IMR-90 (cell line): ENCODE results near the gene DENND1A. TPM values are rescaled to one million over a fixed set of nuclear protein-coding genes. Genes with fewer than 3 reads are reported as not detected.
A peak's percentile ranks its signal among the peaks of the same experiment; 100 is the strongest.

Experiments
- ATAC-seq: fragments of 200-7000 bp; cut with Tn5 transposase; 2 replicates; pipeline ENCODE4 v1.9.1; 2020; ENCODE audit warnings: low read depth, mild to moderate bottlenecking, moderate library complexity
- BruUV-seq: library from RNA; stranded (reverse); fragments of 400-500 nt; replicated peaks from 2 replicates; lab custom pipeline; 2021; lab: Mats Ljungman, UMichigan
- CTCF ChIA-PET: fragments of 300-600 bp; formaldehyde crosslinking; extraction: SDS; loops from one replicate; lab custom pipeline; 2021; ENCODE audit warnings: antibody characterized with exemption; lab: Yijun Ruan, JAX
- POLR2A ChIA-PET: fragments of 300-600 bp; sonication (Branson Sonifier 250); formaldehyde crosslinking; loops from one replicate; lab custom pipeline; 2022; ENCODE audit warnings: antibody characterized with exemption; ENCODE audit not compliant: unreplicated experiment; lab: Charles Lee
- DNase-seq: peaks from one replicate; pipeline ENCODE4 v3.0.0; 2013
- H2AFZ ChIP-seq: replicated peaks from 2 replicates; pipeline ENCODE3; 2013; ENCODE audit warnings: low read length, mild to moderate bottlenecking; ENCODE audit not compliant: poor library complexity
- H2AK5ac ChIP-seq: 2 replicates; pipeline ENCODE4 v1.6.1; 2013; ENCODE audit warnings: low read depth, low read length, inconsistent platforms
- H2AK9ac ChIP-seq: replicated peaks from 2 replicates; pipeline ENCODE3; 2013; ENCODE audit warnings: mild to moderate bottlenecking, low read depth, low read length, moderate library complexity; ENCODE audit not compliant: poor library complexity
- H2BK120ac ChIP-seq: 2 replicates; pipeline ENCODE4 v1.6.1; 2013; ENCODE audit warnings: low read depth, low read length, inconsistent platforms
- H2BK15ac ChIP-seq: 3 replicates; pipeline ENCODE4 v1.6.1; 2013; ENCODE audit warnings: low read depth, low read length, inconsistent platforms
- H2BK20ac ChIP-seq: 2 replicates; pipeline ENCODE4 v1.6.1; 2013; ENCODE audit warnings: low read depth, mild to moderate bottlenecking, inconsistent platforms, low read length, moderate library complexity
- H2BK5ac ChIP-seq: 2 replicates; pipeline ENCODE4 v1.6.1; 2013; ENCODE audit warnings: mild to moderate bottlenecking, low read depth, low read length, inconsistent platforms; ENCODE audit not compliant: poor library complexity, severe bottlenecking
- H3K14ac ChIP-seq: replicated peaks from 2 replicates; pipeline ENCODE4 v1.6.1; 2013; ENCODE audit warnings: low read depth, low read length, inconsistent platforms
- H3K18ac ChIP-seq: 2 replicates; pipeline ENCODE4 v1.6.1; 2013; ENCODE audit warnings: low read depth, low read length, control low read depth
- H3K23ac ChIP-seq: 2 replicates; pipeline ENCODE4 v1.6.1; 2013; ENCODE audit warnings: low read depth, low read length, inconsistent platforms
- H3K27ac ChIP-seq: 2 replicates; pipeline ENCODE4 v1.5.1; 2013; ENCODE audit warnings: mild to moderate bottlenecking, control low read depth, low read length; ENCODE audit not compliant: insufficient read depth
- H3K27me3 ChIP-seq: 2 replicates; pipeline ENCODE4 v1.6.1; 2013; ENCODE audit warnings: low read length; ENCODE audit not compliant: control insufficient read depth, insufficient read depth
- H3K36me3 ChIP-seq: 2 replicates; pipeline ENCODE4 v1.6.1; 2013; ENCODE audit warnings: low read length, mixed read lengths; ENCODE audit not compliant: control insufficient read depth, insufficient read depth
- H3K4ac ChIP-seq: 2 replicates; pipeline ENCODE4 v1.6.1; 2013; ENCODE audit warnings: low read depth, low read length, inconsistent platforms
- H3K4me1 ChIP-seq: 2 replicates; pipeline ENCODE4 v1.6.1; 2013; ENCODE audit warnings: low read length, mixed read lengths; ENCODE audit not compliant: control insufficient read depth, insufficient read depth
- H3K4me2 ChIP-seq: 2 replicates; pipeline ENCODE4 v1.6.1; 2013; ENCODE audit warnings: low read depth, mild to moderate bottlenecking, control low read depth, low read length, moderate library complexity
- H3K4me3 ChIP-seq: 2 replicates; pipeline ENCODE4 v1.5.1; 2013; ENCODE audit warnings: low read depth, mild to moderate bottlenecking, control low read depth, low read length, moderate library complexity; ENCODE audit not compliant: insufficient read depth
- H3K56ac ChIP-seq: 2 replicates; pipeline ENCODE4 v1.6.1; 2013; ENCODE audit warnings: low read length, inconsistent platforms; ENCODE audit not compliant: insufficient read depth; ENCODE audit errors: extremely low read depth
- H3K79me1 ChIP-seq, 2 experiments: 2 replicates each; pipeline ENCODE4 v1.6.1; 2013; ENCODE audit warnings: low read length in 2 of 2, inconsistent platforms in 1 of 2, low read depth in 1 of 2
- H3K9ac ChIP-seq: 2 replicates; pipeline ENCODE4 v1.6.1; 2013; ENCODE audit warnings: low read depth, low read length, control low read depth
- H3K9me1 ChIP-seq: 2 replicates; pipeline ENCODE4 v1.6.1; 2013; ENCODE audit warnings: low read length, inconsistent platforms; ENCODE audit not compliant: insufficient read depth
- H3K9me3 ChIP-seq: 2 replicates; pipeline ENCODE4 v1.6.1; 2013; ENCODE audit warnings: low read length; ENCODE audit not compliant: control insufficient read depth, insufficient read depth
- H4K20me1 ChIP-seq: 2 replicates; pipeline ENCODE4 v1.6.1; 2013; ENCODE audit warnings: low read length, inconsistent platforms; ENCODE audit not compliant: insufficient read depth
- H4K5ac ChIP-seq: 2 replicates; pipeline ENCODE4 v1.6.1; 2013; ENCODE audit warnings: mild to moderate bottlenecking, low read depth, low read length, control low read depth
- H4K8ac ChIP-seq, 2 experiments: 2 replicates each; pipeline ENCODE4 v1.6.1; 2013; ENCODE audit warnings: low read depth in 2 of 2, low read length in 2 of 2, control low read depth in 1 of 2, inconsistent platforms in 1 of 2
- H4K91ac ChIP-seq: 2 replicates; pipeline ENCODE4 v1.6.1; 2013; ENCODE audit warnings: low read depth, low read length, inconsistent platforms; ENCODE audit not compliant: insufficient read depth
- CEBPB ChIP-seq: IDR thresholded peaks from 2 replicates; pipeline ENCODE4 v1.6.1; 2012; ENCODE audit warnings: low read depth, low read length, improper control_type of control experiment
- CHD1 ChIP-seq: IDR thresholded peaks from 2 replicates; pipeline ENCODE4 v1.6.1; 2012; ENCODE audit warnings: low read depth, low read length, improper control_type of control experiment
- ELK1 ChIP-seq: fragments of 150-350 bp; IDR thresholded peaks from 2 replicates; pipeline ENCODE4 v1.6.1; 2016; ENCODE audit warnings: low read depth, mild to moderate bottlenecking, low read length, moderate library complexity, borderline replicate concordance
- FOS ChIP-seq: fragments of 150-350 bp; IDR thresholded peaks from 2 replicates; pipeline ENCODE4 v1.6.1; 2016; ENCODE audit warnings: low read depth, low read length
- MAFK ChIP-seq: IDR thresholded peaks from 2 replicates; pipeline ENCODE4 v1.6.1; 2012; ENCODE audit warnings: low read depth, low read length, improper control_type of control experiment
- MAZ ChIP-seq: IDR thresholded peaks from 2 replicates; pipeline ENCODE4 v1.6.1; 2012; ENCODE audit warnings: low read depth, mild to moderate bottlenecking, low read length, improper control_type of control experiment, moderate library complexity, borderline replicate concordance
- MXI1 ChIP-seq: IDR thresholded peaks from 2 replicates; pipeline ENCODE4 v1.6.1; 2012; ENCODE audit warnings: low read depth, mild to moderate bottlenecking, low read length, moderate library complexity, borderline replicate concordance
- NFE2L2 ChIP-seq: fragments of 150-350 bp; IDR thresholded peaks from 2 replicates; pipeline ENCODE4 v1.6.1; 2016; ENCODE audit warnings: low read depth, mild to moderate bottlenecking, low read length
- POLR2A ChIP-seq: IDR thresholded peaks from 2 replicates; pipeline ENCODE4 v1.6.1; 2012; ENCODE audit warnings: mild to moderate bottlenecking, low read depth, low read length
- RAD21 ChIP-seq: IDR thresholded peaks from 2 replicates; pipeline ENCODE4 v1.6.1; 2012; ENCODE audit warnings: low read length, improper control_type of control experiment
- RCOR1 ChIP-seq: IDR thresholded peaks from 2 replicates; pipeline ENCODE4 v1.6.1; 2012; ENCODE audit warnings: mild to moderate bottlenecking, low read length, improper control_type of control experiment; ENCODE audit not compliant: insufficient replicate concordance
- RFX5 ChIP-seq: IDR thresholded peaks from 2 replicates; pipeline ENCODE4 v1.8.0; 2012; ENCODE audit warnings: low read depth, mild to moderate bottlenecking, low read length, moderate library complexity
- SMC3 ChIP-seq: fragments of 150-350 bp; IDR thresholded peaks from 2 replicates; pipeline ENCODE4 v1.6.1; 2016; ENCODE audit warnings: low read depth, mild to moderate bottlenecking, antibody characterized with exemption, low read length, moderate library complexity
- WGBS, 2 experiments: methylation state at CpG; one replicate each; pipeline versions ENCODE4 v1.1.5 to v1.1.7; 2013; ENCODE audit warnings: missing lambda C conversion rate in 2 of 2; ENCODE audit not compliant: insufficient read length in 1 of 2; ENCODE audit errors: extremely low coverage in 2 of 2; 5-methylcytosine and 5-hydroxymethylcytosine counted together
- dilution Hi-C: fragments of 300-500 bp; cut with HindIII; formaldehyde crosslinking; loops from one replicate; pipeline ENCODE4 v1.14.3; 2018; ENCODE audit warnings: low sequenced_read_pairs; ENCODE audit not compliant: unreplicated experiment
- in situ Hi-C: fragments of 300-500 bp; cut with MboI; formaldehyde crosslinking; loops from 3 replicates; pipeline ENCODE4 v1.14.3; 2019; ENCODE audit warnings: low sequenced_read_pairs, inconsistent platforms, mixed read lengths
- intact Hi-C: fragments of 100-400 bp; cut with micrococcal nuclease; formaldehyde crosslinking; loops from 2 replicates; pipeline ENCODE4 v1.10.0; 2022
- polyA plus RNA-seq, 3 experiments: library from polyadenylated mRNA; depleted of rRNA; stranded (reverse); fragments of >200 nt; gene quantifications; 2 replicates each; pipeline ENCODE4 v1.2.3, GENCODE V29; 2012; ENCODE audit warnings: low replicate concordance in 1 of 3
- total RNA-seq: library from RNA; depleted of rRNA; stranded (reverse); fragments of >200 nt; gene quantifications from 2 replicates; pipeline ENCODE4 v1.2.3, GENCODE V29; 2012
- TF ChIP-seq, protein P1 (sequence below): conservative IDR thresholded peaks from 2 replicates; pipeline ENCODE4 v1.5.1; 2012; ENCODE audit warnings: mild to moderate bottlenecking, low read depth, low read length, improper control_type of control experiment
- TF ChIP-seq, protein P2 (sequence below): fragments of 150-350 bp; IDR thresholded peaks from 2 replicates; pipeline ENCODE4 v1.6.1; 2017; ENCODE audit warnings: mild to moderate bottlenecking, antibody characterized with exemption, low read length, low read depth

Gene DENND1A
- total and polyA plus RNA-seq, 2 of the 4 experiments (the other 2 are of a cell fraction) = 21.4 to 27.6 TPM

DNA sequence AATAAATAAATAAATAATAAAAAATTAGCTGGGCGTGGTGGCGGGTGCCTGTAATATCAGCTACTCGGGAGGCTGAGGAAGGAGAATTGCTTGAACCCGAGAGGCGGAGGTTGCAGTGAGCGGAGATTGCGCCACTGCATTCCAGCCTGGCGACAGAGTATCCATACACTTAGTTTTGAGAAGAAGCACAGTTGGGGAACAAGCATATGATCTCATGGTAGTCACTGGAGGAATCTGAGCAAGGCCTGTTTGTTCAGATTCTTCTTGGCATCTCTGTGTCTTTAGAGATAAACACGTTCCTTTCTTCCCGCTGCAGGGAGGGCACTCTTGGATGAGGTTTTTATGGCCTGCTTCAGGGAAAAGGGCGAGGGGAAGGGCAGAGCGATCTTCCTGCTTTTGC, 15.6 kb upstream of the DENND1A start:
- Histone ChIP-seq H2AK5ac (no peak overlapping the region), H3K56ac (no peak overlapping the region), H3K4ac (no peak overlapping the region), H2BK5ac (no peak overlapping the region), H3K4me1 (peaks cover 2% of the 10 kb centered on the region; the same call in 1 of the 2 replicates), H3K18ac (no peak overlapping the region), H3K27ac (no peak overlapping the region), H2BK15ac (no peak overlapping the region), H4K91ac (no peak overlapping the region), H3K23ac (no peak overlapping the region), H3K9me1 (no peaks in the 10 kb centered on the region), H4K20me1 (no peaks in the 10 kb centered on the region), H3K9me3 (no peaks in the 10 kb centered on the region), H2AK9ac (no peak overlapping the region), H3K27me3 (peaks cover 16% of the 10 kb centered on the region), H3K36me3 (no peaks in the 10 kb centered on the region), H2AFZ (no peak overlapping the region), H3K14ac (no peak overlapping the region), H3K9ac (no peak overlapping the region), H3K4me3 (no peak overlapping the region), H3K4me2 (no peak overlapping the region), H4K8ac (no peak overlapping the region), H2BK20ac (no peak overlapping the region), H4K5ac (no peak overlapping the region), H3K79me1 (no peaks in the 10 kb centered on the region), H2BK120ac (no peak overlapping the region)
- dilution Hi-C loops (no loop called here), intact Hi-C loops (no loop called here), in situ Hi-C loops (no loop called here)
- BruUV-seq = no TSS peak
- CTCF ChIA-PET = no interaction called here
- POLR2A ChIA-PET = no interaction called here
- ATAC-seq = no peak; the same call in 1 of the 2 replicates
- peak; percentile 21 for DNase-seq
- WGBS, 2 experiments = 76% methylated on average over 7 of the region's 12 CpGs; no CpG with 5 or more reads in 1 of the 2 experiments
- TF ChIP-seq POLR2A = no peak
- TF ChIP-seq, protein P1, sequence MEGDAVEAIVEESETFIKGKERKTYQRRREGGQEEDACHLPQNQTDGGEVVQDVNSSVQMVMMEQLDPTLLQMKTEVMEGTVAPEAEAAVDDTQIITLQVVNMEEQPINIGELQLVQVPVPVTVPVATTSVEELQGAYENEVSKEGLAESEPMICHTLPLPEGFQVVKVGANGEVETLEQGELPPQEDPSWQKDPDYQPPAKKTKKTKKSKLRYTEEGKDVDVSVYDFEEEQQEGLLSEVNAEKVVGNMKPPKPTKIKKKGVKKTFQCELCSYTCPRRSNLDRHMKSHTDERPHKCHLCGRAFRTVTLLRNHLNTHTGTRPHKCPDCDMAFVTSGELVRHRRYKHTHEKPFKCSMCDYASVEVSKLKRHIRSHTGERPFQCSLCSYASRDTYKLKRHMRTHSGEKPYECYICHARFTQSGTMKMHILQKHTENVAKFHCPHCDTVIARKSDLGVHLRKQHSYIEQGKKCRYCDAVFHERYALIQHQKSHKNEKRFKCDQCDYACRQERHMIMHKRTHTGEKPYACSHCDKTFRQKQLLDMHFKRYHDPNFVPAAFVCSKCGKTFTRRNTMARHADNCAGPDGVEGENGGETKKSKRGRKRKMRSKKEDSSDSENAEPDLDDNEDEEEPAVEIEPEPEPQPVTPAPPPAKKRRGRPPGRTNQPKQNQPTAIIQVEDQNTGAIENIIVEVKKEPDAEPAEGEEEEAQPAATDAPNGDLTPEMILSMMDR = no peak
- no peak for TF ChIP-seq FOS
- TF ChIP-seq CEBPB = no peak
- no peak for TF ChIP-seq SMC3
- no peak for TF ChIP-seq RFX5
- TF ChIP-seq MAZ = no peak
- no peak for TF ChIP-seq ELK1
- no peak for TF ChIP-seq RAD21
- no peak for TF ChIP-seq RCOR1
- TF ChIP-seq CHD1 = no peak
- TF ChIP-seq NFE2L2 = no peak
- TF ChIP-seq MXI1 = no peak
- TF ChIP-seq, protein P2, sequence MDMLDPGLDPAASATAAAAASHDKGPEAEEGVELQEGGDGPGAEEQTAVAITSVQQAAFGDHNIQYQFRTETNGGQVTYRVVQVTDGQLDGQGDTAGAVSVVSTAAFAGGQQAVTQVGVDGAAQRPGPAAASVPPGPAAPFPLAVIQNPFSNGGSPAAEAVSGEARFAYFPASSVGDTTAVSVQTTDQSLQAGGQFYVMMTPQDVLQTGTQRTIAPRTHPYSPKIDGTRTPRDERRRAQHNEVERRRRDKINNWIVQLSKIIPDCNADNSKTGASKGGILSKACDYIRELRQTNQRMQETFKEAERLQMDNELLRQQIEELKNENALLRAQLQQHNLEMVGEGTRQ = no peak
- TF ChIP-seq MAFK = no peak
